Mesenchymal stem cell (in vitro differentiated cells and primary cell): ENCODE measurements around the gene CELA1.
"Not testable (repeated sequence)": the region's sequence is repeated elsewhere in the genome, so short reads cannot be mapped to it uniquely, and the experiment has no call there.

Source experiments
- DNase-seq: peaks from one replicate; pipeline ENCODE4 v3.0.0-alpha.2; 2013
- H2AFZ ChIP-seq: one replicate; pipeline ENCODE4 v1.6.1; 2013; ENCODE audit warnings: low read depth, mild to moderate bottlenecking, control low read depth, inconsistent platforms, low read length, moderate library complexity
- H2AK5ac ChIP-seq: 2 replicates; pipeline ENCODE4 v1.6.1; 2013; ENCODE audit warnings: low read length, moderate library complexity, mild to moderate bottlenecking, inconsistent platforms; ENCODE audit not compliant: severe bottlenecking
- H2BK120ac ChIP-seq: one replicate; pipeline ENCODE4 v1.6.1; 2013; ENCODE audit warnings: low read depth, mild to moderate bottlenecking, inconsistent platforms, low read length, moderate library complexity
- H2BK12ac ChIP-seq, 2 experiments: one replicate each; pipeline ENCODE4 v1.6.1; 2013; ENCODE audit warnings: inconsistent platforms in 2 of 2, low read length in 2 of 2, mild to moderate bottlenecking in 2 of 2, moderate library complexity in 2 of 2, control low read depth in 1 of 2
- H2BK15ac ChIP-seq: one replicate; pipeline ENCODE4 v1.6.1; 2013; ENCODE audit warnings: mild to moderate bottlenecking, low read depth, inconsistent platforms; ENCODE audit not compliant: poor library complexity, severe bottlenecking
- H2BK5ac ChIP-seq: 2 replicates; pipeline ENCODE4 v1.6.1; 2013; ENCODE audit warnings: low read depth, mild to moderate bottlenecking, low read length, control low read depth, inconsistent platforms; ENCODE audit not compliant: poor library complexity, severe bottlenecking
- H3K14ac ChIP-seq, 2 experiments: one replicate each; pipeline ENCODE4 v1.6.1; 2013; ENCODE audit warnings: inconsistent platforms in 2 of 2, low read length in 2 of 2, control low read depth in 1 of 2, mild to moderate bottlenecking in 1 of 2, moderate library complexity in 1 of 2
- H3K18ac ChIP-seq, 2 experiments: one replicate each; pipeline ENCODE4 v1.6.1; 2013; ENCODE audit warnings: inconsistent platforms in 2 of 2, low read length in 2 of 2, control low read depth in 1 of 2, low read depth in 1 of 2, mild to moderate bottlenecking in 1 of 2
- H3K23ac ChIP-seq, 2 experiments: one replicate each; pipeline ENCODE4 v1.6.1; 2013; ENCODE audit warnings: inconsistent platforms in 2 of 2, low read length in 2 of 2, mild to moderate bottlenecking in 2 of 2, moderate library complexity in 2 of 2, control low read depth in 1 of 2
- H3K27ac ChIP-seq: 2 replicates; pipeline ENCODE4 v1.5.1; 2013; ENCODE audit warnings: mild to moderate bottlenecking, moderate library complexity, low read length, control low read depth, inconsistent platforms; ENCODE audit not compliant: poor library complexity, severe bottlenecking
- H3K27me3 ChIP-seq, 2 experiments: 2 replicates each; pipeline versions ENCODE4 v1.6.1 to v1.7.0; 2013; ENCODE audit warnings: low read length in 2 of 2, mild to moderate bottlenecking in 2 of 2, moderate library complexity in 2 of 2, control low read depth in 1 of 2, inconsistent platforms in 1 of 2; ENCODE audit not compliant: control insufficient read depth in 1 of 2, insufficient read depth in 1 of 2
- H3K36me3 ChIP-seq, 2 experiments: 2 replicates each; pipeline versions ENCODE4 v1.6.1 to v1.7.0; 2013; ENCODE audit warnings: low read length in 2 of 2, control low read depth in 1 of 2, inconsistent platforms in 1 of 2, low read depth in 1 of 2, mild to moderate bottlenecking in 1 of 2; ENCODE audit not compliant: insufficient read depth in 2 of 2, control insufficient read depth in 1 of 2
- H3K4ac ChIP-seq, 2 experiments: one replicate each; pipeline ENCODE4 v1.6.1; 2013; ENCODE audit warnings: inconsistent platforms in 2 of 2, low read length in 2 of 2, mild to moderate bottlenecking in 2 of 2, moderate library complexity in 2 of 2, control low read depth in 1 of 2, low read depth in 1 of 2
- H3K4me1 ChIP-seq: 2 replicates; pipeline ENCODE4 v1.6.1; 2013; ENCODE audit warnings: low read depth, low read length, control low read depth; ENCODE audit not compliant: control insufficient read depth, insufficient read depth
- H3K4me2 ChIP-seq: 2 replicates; pipeline ENCODE4 v1.6.1; 2013; ENCODE audit warnings: low read length, mild to moderate bottlenecking, inconsistent platforms; ENCODE audit not compliant: poor library complexity, severe bottlenecking
- H3K4me3 ChIP-seq, 2 experiments: 2 replicates each; pipeline versions ENCODE4 v1.5.1 to v1.7.0; 2013; ENCODE audit warnings: low read length in 2 of 2, mild to moderate bottlenecking in 2 of 2, control low read depth in 1 of 2, low read depth in 1 of 2; ENCODE audit not compliant: insufficient read depth in 1 of 2
- H3K79me1 ChIP-seq: replicated peaks from 2 replicates; pipeline ENCODE4 v1.6.1; 2013; ENCODE audit warnings: mild to moderate bottlenecking, control low read depth, low read length, inconsistent platforms; ENCODE audit not compliant: poor library complexity, severe bottlenecking
- H3K9ac ChIP-seq: 2 replicates; pipeline ENCODE4 v1.7.0; 2013; ENCODE audit warnings: mild to moderate bottlenecking, low read length, moderate library complexity
- H3K9me3 ChIP-seq: 2 replicates; pipeline ENCODE4 v1.7.0; 2013; ENCODE audit warnings: mild to moderate bottlenecking, low read length; ENCODE audit not compliant: control insufficient read depth
- H4K8ac ChIP-seq: one replicate; pipeline ENCODE4 v1.6.1; 2013; ENCODE audit warnings: inconsistent platforms, mild to moderate bottlenecking, low read length, moderate library complexity
- H4K91ac ChIP-seq: one replicate; pipeline ENCODE4 v1.6.1; 2013; ENCODE audit warnings: mild to moderate bottlenecking, low read length, inconsistent platforms
- WGBS: methylation state at CpG from one replicate; pipeline ENCODE4 v1.1.7; 2013; ENCODE audit warnings: mixed read lengths; 5-methylcytosine and 5-hydroxymethylcytosine counted together

CELA1 gene

DNA sequence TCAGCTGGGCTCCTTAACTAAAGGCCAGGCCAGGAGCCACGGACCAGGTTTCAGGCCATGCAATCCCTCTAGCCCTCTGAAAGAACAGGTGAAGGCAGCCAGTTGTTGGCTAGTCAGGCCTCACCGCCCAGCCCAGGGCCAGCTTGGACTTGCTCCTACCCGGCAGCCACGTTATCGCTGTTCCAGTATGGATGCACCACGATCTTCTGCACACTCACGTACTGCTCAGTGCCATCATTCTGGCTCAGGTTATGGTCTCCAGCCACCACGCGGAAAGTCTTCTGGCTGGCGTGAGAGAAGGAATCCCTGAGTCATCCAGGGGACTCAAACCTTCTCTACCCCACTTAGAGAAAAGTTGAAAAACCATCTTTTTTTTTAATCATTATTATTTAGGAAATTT lies 4.1 kb downstream of the CELA1 start:
- H3K18ac ChIP-seq, result no peak overlapping the region
- H3K9me3 ChIP-seq, result no peaks in the 10 kb centered on the region
- H3K27me3 ChIP-seq, result no peaks in the 10 kb centered on the region
- peak overlapping the region in 1 of 2 experiments; percentile 15 for H2BK12ac ChIP-seq
- H2BK5ac ChIP-seq, result no peak overlapping the region
- no peak overlapping the region for H2BK120ac ChIP-seq
- WGBS, result 98% methylated on average over 7 of the region's 10 CpGs
- no peak overlapping the region for H2BK15ac ChIP-seq
- no peak overlapping the region for H2AK5ac ChIP-seq
- no peak overlapping the region for H3K4me3 ChIP-seq
- peak overlapping the region; percentile 5 for H4K8ac ChIP-seq
- no peak for DNase-seq
- no peaks in the 10 kb centered on the region for H3K79me1 ChIP-seq
- no peak overlapping the region for H4K91ac ChIP-seq
- no peak overlapping the region for H3K14ac ChIP-seq
- H3K36me3 ChIP-seq, result no peaks in the 10 kb centered on the region
- H3K4ac ChIP-seq, result no peak overlapping the region
- H3K4me1 ChIP-seq, result peaks cover 9% of the 10 kb centered on the region
- H3K23ac ChIP-seq, result no peak overlapping the region
- H3K9ac ChIP-seq, result no peak overlapping the region
- no peak overlapping the region for H3K4me2 ChIP-seq
- H2AFZ ChIP-seq, result no peak overlapping the region
- no peak overlapping the region for H3K27ac ChIP-seq

DNA sequence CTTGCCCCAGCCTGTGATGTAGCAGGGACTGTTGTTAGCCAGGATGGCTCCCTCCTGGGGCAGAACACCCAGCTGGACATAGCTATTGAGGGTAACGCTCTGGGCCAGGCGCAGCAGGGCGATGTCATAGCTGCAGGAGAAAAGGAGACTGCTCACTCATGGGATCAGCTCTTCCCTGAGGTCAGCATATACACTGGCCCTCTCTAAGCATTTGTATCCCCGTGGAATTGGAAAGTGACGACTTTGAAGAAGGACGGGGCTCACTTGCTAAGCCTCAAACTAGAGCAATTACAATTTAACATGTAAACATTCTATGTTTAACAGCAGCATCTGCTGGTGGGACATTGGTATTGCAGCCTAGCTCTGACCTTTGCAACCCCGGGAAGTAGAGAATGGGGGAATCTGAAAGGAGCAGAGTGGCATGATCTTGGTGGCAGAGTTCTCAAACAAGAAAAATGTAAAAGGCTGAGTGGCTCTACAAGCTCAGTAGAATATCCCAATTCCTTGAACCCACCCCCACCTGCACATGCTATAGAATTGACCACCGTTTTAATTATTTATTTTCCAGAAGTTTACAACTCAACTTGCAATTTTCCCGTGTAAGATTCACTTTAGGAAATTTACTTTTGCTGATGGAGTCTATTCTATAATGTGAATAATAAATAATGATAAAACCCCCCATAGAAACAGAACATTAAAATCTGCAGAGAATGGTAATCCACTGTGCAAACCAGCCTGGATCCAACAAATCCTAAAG lies 5.0 kb downstream of the CELA1 start:
- H3K23ac ChIP-seq, result peak overlapping the region in 1 of 2 experiments; percentile 85
- H3K79me1 ChIP-seq, result no peaks in the 10 kb centered on the region
- H3K27ac ChIP-seq, result no peak overlapping the region
- H3K4me2 ChIP-seq, result peak overlapping the region; percentile 24
- peak overlapping the region; percentile 57 for H4K8ac ChIP-seq
- no peaks in the 10 kb centered on the region for H3K9me3 ChIP-seq
- peak overlapping the region in 1 of 2 experiments; percentile 47 for H3K4me3 ChIP-seq
- peak overlapping the region; percentile 75 for H3K9ac ChIP-seq
- H2AK5ac ChIP-seq, result peak overlapping the region; percentile 38
- H3K14ac ChIP-seq, result peak overlapping the region in 1 of 2 experiments; percentile 90
- H2BK15ac ChIP-seq, result no peak overlapping the region
- DNase-seq, result peak; percentile 76
- WGBS, result 43% methylated on average over 4 of the region's 9 CpGs
- no peaks in the 10 kb centered on the region for H3K27me3 ChIP-seq
- H2BK120ac ChIP-seq, result no peak overlapping the region
- peak overlapping the region; percentile 29 for H4K91ac ChIP-seq
- peak overlapping the region; percentile 80 for H2AFZ ChIP-seq
- H2BK5ac ChIP-seq, result no peak overlapping the region
- H3K4me1 ChIP-seq, result peaks cover 9% of the 10 kb centered on the region
- no peak overlapping the region for H3K4ac ChIP-seq
- no peaks in the 10 kb centered on the region for H3K36me3 ChIP-seq
- peak overlapping the region in 1 of 2 experiments; percentile 75 for H2BK12ac ChIP-seq
- H3K18ac ChIP-seq, result peak overlapping the region in 1 of 2 experiments; percentile 83

DNA sequence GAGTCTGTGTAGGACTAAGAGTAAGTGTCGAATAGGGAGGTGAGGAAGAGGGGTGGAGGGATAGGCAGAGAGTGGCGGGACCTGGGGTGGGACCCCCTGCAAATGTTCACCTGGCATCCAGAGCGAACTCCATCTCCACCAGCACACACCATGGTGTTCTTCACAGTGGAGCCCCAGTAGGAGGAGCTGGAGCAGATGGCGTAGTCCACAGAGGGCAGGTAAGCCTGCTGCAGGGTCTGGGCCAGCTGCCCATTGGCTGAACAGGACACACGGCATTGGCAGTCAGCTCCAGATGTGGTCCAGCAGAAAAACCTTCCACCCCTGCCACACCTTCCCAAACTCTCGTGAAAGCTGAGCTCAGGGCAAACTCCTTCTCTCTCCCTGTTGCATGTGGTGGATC lies 6.7 kb downstream of the CELA1 start:
- H2BK12ac ChIP-seq, result no peak overlapping the region
- no peak overlapping the region for H2BK15ac ChIP-seq
- no peak overlapping the region for H2AFZ ChIP-seq
- H2BK120ac ChIP-seq, result no peak overlapping the region
- H3K4me2 ChIP-seq, result no peak overlapping the region
- H3K9ac ChIP-seq, result no peak overlapping the region
- no peak overlapping the region for H3K4ac ChIP-seq
- H4K91ac ChIP-seq, result no peak overlapping the region
- H3K36me3 ChIP-seq, result no peaks in the 10 kb centered on the region
- H3K23ac ChIP-seq, result no peak overlapping the region
- H3K27ac ChIP-seq, result no peak overlapping the region
- H2AK5ac ChIP-seq, result no peak overlapping the region
- no peak overlapping the region for H2BK5ac ChIP-seq
- H3K9me3 ChIP-seq, result no peaks in the 10 kb centered on the region
- no peak overlapping the region for H3K4me3 ChIP-seq
- peaks cover 2% of the 10 kb centered on the region for H3K4me1 ChIP-seq
- no peak overlapping the region for H3K18ac ChIP-seq
- no peaks in the 10 kb centered on the region for H3K79me1 ChIP-seq
- H3K14ac ChIP-seq, result no peak overlapping the region
- WGBS, result 89% methylated on average over 6 of the region's 6 CpGs
- DNase-seq, result no peak
- H4K8ac ChIP-seq, result no peak overlapping the region
- no peaks in the 10 kb centered on the region for H3K27me3 ChIP-seq

DNA sequence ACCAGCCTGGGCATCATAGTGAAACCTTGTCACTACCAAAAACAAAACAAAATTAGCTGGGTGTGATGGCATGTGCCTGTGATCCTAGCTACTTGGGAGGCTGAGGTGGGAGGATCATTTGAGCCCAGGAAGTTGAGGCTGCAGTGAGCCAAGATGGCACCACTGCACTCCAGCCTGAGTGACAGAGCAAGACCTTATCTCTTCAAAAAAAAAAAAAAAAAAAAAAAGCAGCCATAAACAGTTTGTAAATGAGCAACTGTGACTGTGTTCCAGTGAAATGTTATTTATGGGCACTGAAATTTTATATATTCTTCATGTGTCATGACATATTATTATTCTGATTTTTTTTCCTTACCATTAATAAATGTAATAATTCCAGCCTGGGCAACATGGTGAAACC lies 9.1 kb downstream of the CELA1 start:
- H3K4me2 ChIP-seq, H2BK12ac ChIP-seq, H4K91ac ChIP-seq, H3K9ac ChIP-seq, H3K9me3 ChIP-seq, H3K4me3 ChIP-seq, H2AK5ac ChIP-seq, H2AFZ ChIP-seq, DNase-seq, H2BK5ac ChIP-seq, H3K36me3 ChIP-seq, H4K8ac ChIP-seq, H3K79me1 ChIP-seq, H2BK15ac ChIP-seq, H3K27me3 ChIP-seq, H3K18ac ChIP-seq, H3K23ac ChIP-seq, H3K14ac ChIP-seq, H2BK120ac ChIP-seq, H3K27ac ChIP-seq, H3K4me1 ChIP-seq, H3K4ac ChIP-seq: not testable (repeated sequence)
